Measurements from ENCODE around the gene UBR4.

UBR4 gene

GRCh38 chr1:19199969-19200604 lies 10.0 kb downstream of the UBR4 start:
- H3K9ac ChIP-seq (ENCODE audit: low read length), result no peak overlapping the region
- peaks cover 60% of the 10 kb centered on the region for H3K36me3 ChIP-seq (ENCODE audit: insufficient read depth, low read length)
- no peak overlapping the region for H3K4me3 ChIP-seq (ENCODE audit: low read depth in 1 of 2, low read length in 2 of 2)
- peaks cover 28% of the 10 kb centered on the region for H3K4me1 ChIP-seq (ENCODE audit: insufficient read depth, low read length)
- H3K27ac ChIP-seq (ENCODE audit: low read depth, low read length), result no peak overlapping the region
- no peaks in the 10 kb centered on the region for H3K9me3 ChIP-seq (ENCODE audit: low read length)
- no peaks in the 10 kb centered on the region for H3K27me3 ChIP-seq (ENCODE audit: control insufficient read depth in 1 of 2, insufficient read depth in 2 of 2, low read length in 2 of 2)

- Histone ChIP-seq H3K4me1 (ENCODE audit: insufficient read depth, low read length) (peaks cover 22% of the 10 kb centered on the region), H3K9ac (ENCODE audit: low read length) (no peak overlapping the region), H3K27ac (ENCODE audit: low read depth, low read length) (no peak overlapping the region), H3K27me3 (ENCODE audit: control insufficient read depth in 1 of 2, insufficient read depth in 2 of 2, low read length in 2 of 2) (no peaks in the 10 kb centered on the region), H3K4me3 (ENCODE audit: low read depth in 1 of 2, low read length in 2 of 2) (no peak overlapping the region), H3K9me3 (ENCODE audit: low read length) (no peaks in the 10 kb centered on the region), H3K36me3 (ENCODE audit: insufficient read depth, low read length) (peaks cover 60% of the 10 kb centered on the region)
Observed at GRCh38 chr1:19199329-19199968, 10.6 kb downstream of the UBR4 start.

- H3K27ac ChIP-seq (ENCODE audit: low read depth, low read length), result no peak overlapping the region
- H3K4me1 ChIP-seq (ENCODE audit: insufficient read depth, low read length), result peaks cover 21% of the 10 kb centered on the region
- peaks cover 65% of the 10 kb centered on the region for H3K36me3 ChIP-seq (ENCODE audit: insufficient read depth, low read length)
- H3K4me3 ChIP-seq (ENCODE audit: low read depth in 1 of 2, low read length in 2 of 2), result no peak overlapping the region
- H3K27me3 ChIP-seq (ENCODE audit: control insufficient read depth in 1 of 2, insufficient read depth in 2 of 2, low read length in 2 of 2), result no peaks in the 10 kb centered on the region
- no peaks in the 10 kb centered on the region for H3K9me3 ChIP-seq (ENCODE audit: low read length)
- no peak overlapping the region for H3K9ac ChIP-seq (ENCODE audit: low read length)
Observed at GRCh38 chr1:19198820-19199219, 11.2 kb downstream of the UBR4 start.

GRCh38 chr1:19197845-19198244 lies 12.2 kb downstream of the UBR4 start:
- H3K36me3 ChIP-seq (ENCODE audit: insufficient read depth, low read length), result peaks cover 75% of the 10 kb centered on the region
- no peaks in the 10 kb centered on the region for H3K27me3 ChIP-seq (ENCODE audit: control insufficient read depth in 1 of 2, insufficient read depth in 2 of 2, low read length in 2 of 2)
- H3K9ac ChIP-seq (ENCODE audit: low read length), result no peak overlapping the region
- no peaks in the 10 kb centered on the region for H3K9me3 ChIP-seq (ENCODE audit: low read length)
- no peak overlapping the region for H3K27ac ChIP-seq (ENCODE audit: low read depth, low read length)
- peaks cover 12% of the 10 kb centered on the region for H3K4me1 ChIP-seq (ENCODE audit: insufficient read depth, low read length)
- H3K4me3 ChIP-seq (ENCODE audit: low read depth in 1 of 2, low read length in 2 of 2), result no peak overlapping the region

GRCh38 chr1:19196331-19196730 lies 13.7 kb downstream of the UBR4 start:
- no peak overlapping the region for H3K9ac ChIP-seq (ENCODE audit: low read length)
- no peaks in the 10 kb centered on the region for H3K9me3 ChIP-seq (ENCODE audit: low read length)
- H3K36me3 ChIP-seq (ENCODE audit: insufficient read depth, low read length), result peaks cover 87% of the 10 kb centered on the region
- H3K4me1 ChIP-seq (ENCODE audit: insufficient read depth, low read length), result peaks cover 7% of the 10 kb centered on the region
- no peak overlapping the region for H3K4me3 ChIP-seq (ENCODE audit: low read depth in 1 of 2, low read length in 2 of 2)
- no peak overlapping the region for H3K27ac ChIP-seq (ENCODE audit: low read depth, low read length)
- H3K27me3 ChIP-seq (ENCODE audit: control insufficient read depth in 1 of 2, insufficient read depth in 2 of 2, low read length in 2 of 2), result no peaks in the 10 kb centered on the region

- Histone ChIP-seq H3K36me3 (ENCODE audit: insufficient read depth, low read length) (peaks cover 71% of the 10 kb centered on the region), H3K4me1 (ENCODE audit: insufficient read depth, low read length) (no peaks in the 10 kb centered on the region), H3K27me3 (ENCODE audit: control insufficient read depth in 1 of 2, insufficient read depth in 2 of 2, low read length in 2 of 2) (no peaks in the 10 kb centered on the region)
Observed at GRCh38 chr1:19193004-19193403, 17.1 kb downstream of the UBR4 start.

GRCh38 chr1:19191811-19192210 lies 18.3 kb downstream of the UBR4 start:
- Histone ChIP-seq H3K27ac (ENCODE audit: low read depth, low read length) (no peak overlapping the region), H3K9me3 (ENCODE audit: low read length) (no peaks in the 10 kb centered on the region), H3K4me3 (ENCODE audit: low read depth in 1 of 2, low read length in 2 of 2) (no peak overlapping the region), H3K27me3 (ENCODE audit: control insufficient read depth in 1 of 2, insufficient read depth in 2 of 2, low read length in 2 of 2) (no peaks in the 10 kb centered on the region), H3K4me1 (ENCODE audit: insufficient read depth, low read length) (no peaks in the 10 kb centered on the region), H3K36me3 (ENCODE audit: insufficient read depth, low read length) (peaks cover 66% of the 10 kb centered on the region), H3K9ac (ENCODE audit: low read length) (no peak overlapping the region)

More at GRCh38 chr1:19193004-19193403, 17.1 kb downstream of the UBR4 start:
- H3K4me3 ChIP-seq (ENCODE audit: low read depth in 1 of 2, low read length in 2 of 2), result no peak overlapping the region
- H3K9ac ChIP-seq (ENCODE audit: low read length), result no peak overlapping the region
- no peak overlapping the region for H3K27ac ChIP-seq (ENCODE audit: low read depth, low read length)
- no peaks in the 10 kb centered on the region for H3K9me3 ChIP-seq (ENCODE audit: low read length)

- Histone ChIP-seq H3K4me3 (ENCODE audit: low read depth in 1 of 2, low read length in 2 of 2) (no peak overlapping the region), H3K27me3 (ENCODE audit: control insufficient read depth in 1 of 2, insufficient read depth in 2 of 2, low read length in 2 of 2) (no peaks in the 10 kb centered on the region), H3K4me1 (ENCODE audit: insufficient read depth, low read length) (no peaks in the 10 kb centered on the region), H3K36me3 (ENCODE audit: insufficient read depth, low read length) (peaks cover 66% of the 10 kb centered on the region), H3K9me3 (ENCODE audit: low read length) (no peaks in the 10 kb centered on the region), H3K27ac (ENCODE audit: low read depth, low read length) (no peak overlapping the region), H3K9ac (ENCODE audit: low read length) (no peak overlapping the region)
Observed at GRCh38 chr1:19190468-19190867, 19.6 kb downstream of the UBR4 start.

- no peaks in the 10 kb centered on the region for H3K27me3 ChIP-seq (ENCODE audit: control insufficient read depth in 1 of 2, insufficient read depth in 2 of 2, low read length in 2 of 2)
- H3K36me3 ChIP-seq (ENCODE audit: insufficient read depth, low read length), result peaks cover 75% of the 10 kb centered on the region
- H3K4me3 ChIP-seq (ENCODE audit: low read depth in 1 of 2, low read length in 2 of 2), result no peak overlapping the region
- H3K9ac ChIP-seq (ENCODE audit: low read length), result no peak overlapping the region
- no peaks in the 10 kb centered on the region for H3K9me3 ChIP-seq (ENCODE audit: low read length)
- H3K4me1 ChIP-seq (ENCODE audit: insufficient read depth, low read length), result no peaks in the 10 kb centered on the region
- no peak overlapping the region for H3K27ac ChIP-seq (ENCODE audit: low read depth, low read length)
Observed at GRCh38 chr1:19189270-19189669, 20.8 kb downstream of the UBR4 start.

- no peaks in the 10 kb centered on the region for H3K27me3 ChIP-seq (ENCODE audit: control insufficient read depth in 1 of 2, insufficient read depth in 2 of 2, low read length in 2 of 2)
- H3K4me3 ChIP-seq (ENCODE audit: low read depth in 1 of 2, low read length in 2 of 2), result no peak overlapping the region
- H3K4me1 ChIP-seq (ENCODE audit: insufficient read depth, low read length), result no peaks in the 10 kb centered on the region
- H3K9me3 ChIP-seq (ENCODE audit: low read length), result no peaks in the 10 kb centered on the region
- no peak overlapping the region for H3K27ac ChIP-seq (ENCODE audit: low read depth, low read length)
- H3K36me3 ChIP-seq (ENCODE audit: insufficient read depth, low read length), result peaks cover 73% of the 10 kb centered on the region
- H3K9ac ChIP-seq (ENCODE audit: low read length), result no peak overlapping the region
Observed at GRCh38 chr1:19187852-19188251, 22.2 kb downstream of the UBR4 start.

- H3K9me3 ChIP-seq (ENCODE audit: low read length), result no peaks in the 10 kb centered on the region
- H3K4me1 ChIP-seq (ENCODE audit: insufficient read depth, low read length), result no peaks in the 10 kb centered on the region
- H3K36me3 ChIP-seq (ENCODE audit: insufficient read depth, low read length), result peaks cover 72% of the 10 kb centered on the region
Observed at GRCh38 chr1:19186001-19186400, 24.1 kb downstream of the UBR4 start.

GRCh38 chr1:19182223-19182622 lies 27.8 kb downstream of the UBR4 start:
- no peak overlapping the region for H3K9ac ChIP-seq (ENCODE audit: low read length)
- no peaks in the 10 kb centered on the region for H3K4me1 ChIP-seq (ENCODE audit: insufficient read depth, low read length)
- no peaks in the 10 kb centered on the region for H3K9me3 ChIP-seq (ENCODE audit: low read length)
- no peak overlapping the region for H3K27ac ChIP-seq (ENCODE audit: low read depth, low read length)
- no peak overlapping the region for H3K4me3 ChIP-seq (ENCODE audit: low read depth in 1 of 2, low read length in 2 of 2)
- peaks cover 81% of the 10 kb centered on the region for H3K36me3 ChIP-seq (ENCODE audit: insufficient read depth, low read length)
- H3K27me3 ChIP-seq (ENCODE audit: control insufficient read depth in 1 of 2, insufficient read depth in 2 of 2, low read length in 2 of 2), result no peaks in the 10 kb centered on the region

More at GRCh38 chr1:19186001-19186400, 24.1 kb downstream of the UBR4 start:
- Histone ChIP-seq H3K27ac (ENCODE audit: low read depth, low read length) (no peak overlapping the region), H3K4me3 (ENCODE audit: low read depth in 1 of 2, low read length in 2 of 2) (no peak overlapping the region), H3K27me3 (ENCODE audit: control insufficient read depth in 1 of 2, insufficient read depth in 2 of 2, low read length in 2 of 2) (no peaks in the 10 kb centered on the region), H3K9ac (ENCODE audit: low read length) (no peak overlapping the region)

All from muscle layer of colon (tissue), 2 donors.